ENCODE data around the gene UBE2QL1.

UBE2QL1 gene

GRCh38 chr5:6419340-6419852 lies 29.3 kb upstream of the UBE2QL1 start (continued):
- TF ChIP-seq ZNF112 (tag by site-specific recombination; IDR thresholded peaks at IDR 0.05), result no peak
- TF ChIP-seq ZNF24 (tag by site-specific recombination; IDR thresholded peaks at IDR 0.05), result peak; percentile 99
- TF ChIP-seq ZNF302 (tag by site-specific recombination; IDR thresholded peaks at IDR 0.05; ENCODE audit: low read depth), result no peak
- TF ChIP-seq, protein P1, sequence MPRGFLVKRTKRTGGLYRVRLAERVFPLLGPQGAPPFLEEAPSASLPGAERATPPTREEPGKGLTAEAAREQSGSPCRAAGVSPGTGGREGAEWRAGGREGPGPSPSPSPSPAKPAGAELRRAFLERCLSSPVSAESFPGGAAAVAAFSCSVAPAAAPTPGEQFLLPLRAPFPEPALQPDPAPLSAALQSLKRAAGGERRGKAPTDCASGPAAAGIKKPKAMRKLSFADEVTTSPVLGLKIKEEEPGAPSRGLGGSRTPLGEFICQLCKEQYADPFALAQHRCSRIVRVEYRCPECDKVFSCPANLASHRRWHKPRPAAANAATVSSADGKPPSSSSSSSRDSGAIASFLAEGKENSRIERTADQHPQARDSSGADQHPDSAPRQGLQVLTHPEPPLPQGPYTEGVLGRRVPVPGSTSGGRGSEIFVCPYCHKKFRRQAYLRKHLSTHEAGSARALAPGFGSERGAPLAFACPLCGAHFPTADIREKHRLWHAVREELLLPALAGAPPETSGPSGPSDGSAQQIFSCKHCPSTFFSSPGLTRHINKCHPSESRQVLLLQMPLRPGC (tag by site-specific recombination; IDR thresholded peaks at IDR 0.05), result peak; percentile 99
- TF ChIP-seq ZNF398 (tag by site-specific recombination; IDR thresholded peaks at IDR 0.05), result peak; percentile 53
- TF ChIP-seq, protein P2, sequence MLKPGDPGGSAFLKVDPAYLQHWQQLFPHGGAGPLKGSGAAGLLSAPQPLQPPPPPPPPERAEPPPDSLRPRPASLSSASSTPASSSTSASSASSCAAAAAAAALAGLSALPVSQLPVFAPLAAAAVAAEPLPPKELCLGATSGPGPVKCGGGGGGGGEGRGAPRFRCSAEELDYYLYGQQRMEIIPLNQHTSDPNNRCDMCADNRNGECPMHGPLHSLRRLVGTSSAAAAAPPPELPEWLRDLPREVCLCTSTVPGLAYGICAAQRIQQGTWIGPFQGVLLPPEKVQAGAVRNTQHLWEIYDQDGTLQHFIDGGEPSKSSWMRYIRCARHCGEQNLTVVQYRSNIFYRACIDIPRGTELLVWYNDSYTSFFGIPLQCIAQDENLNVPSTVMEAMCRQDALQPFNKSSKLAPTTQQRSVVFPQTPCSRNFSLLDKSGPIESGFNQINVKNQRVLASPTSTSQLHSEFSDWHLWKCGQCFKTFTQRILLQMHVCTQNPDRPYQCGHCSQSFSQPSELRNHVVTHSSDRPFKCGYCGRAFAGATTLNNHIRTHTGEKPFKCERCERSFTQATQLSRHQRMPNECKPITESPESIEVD (tag by site-specific recombination; IDR thresholded peaks at IDR 0.05), result peak; percentile 99
- TF ChIP-seq KLF8 (tag by site-specific recombination; IDR thresholded peaks at IDR 0.05), result peak; percentile 91
- TF ChIP-seq, protein P3, sequence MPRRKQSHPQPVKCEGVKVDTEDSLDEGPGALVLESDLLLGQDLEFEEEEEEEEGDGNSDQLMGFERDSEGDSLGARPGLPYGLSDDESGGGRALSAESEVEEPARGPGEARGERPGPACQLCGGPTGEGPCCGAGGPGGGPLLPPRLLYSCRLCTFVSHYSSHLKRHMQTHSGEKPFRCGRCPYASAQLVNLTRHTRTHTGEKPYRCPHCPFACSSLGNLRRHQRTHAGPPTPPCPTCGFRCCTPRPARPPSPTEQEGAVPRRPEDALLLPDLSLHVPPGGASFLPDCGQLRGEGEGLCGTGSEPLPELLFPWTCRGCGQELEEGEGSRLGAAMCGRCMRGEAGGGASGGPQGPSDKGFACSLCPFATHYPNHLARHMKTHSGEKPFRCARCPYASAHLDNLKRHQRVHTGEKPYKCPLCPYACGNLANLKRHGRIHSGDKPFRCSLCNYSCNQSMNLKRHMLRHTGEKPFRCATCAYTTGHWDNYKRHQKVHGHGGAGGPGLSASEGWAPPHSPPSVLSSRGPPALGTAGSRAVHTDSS (tag by site-specific recombination; IDR thresholded peaks at IDR 0.05), result 0 out of 2 replicates have a peak, but pooled peaks have one; percentile 34
- no peak for TF ChIP-seq ZSCAN5A (tag by site-specific recombination; IDR thresholded peaks at IDR 0.05)
- TF ChIP-seq, protein P4, sequence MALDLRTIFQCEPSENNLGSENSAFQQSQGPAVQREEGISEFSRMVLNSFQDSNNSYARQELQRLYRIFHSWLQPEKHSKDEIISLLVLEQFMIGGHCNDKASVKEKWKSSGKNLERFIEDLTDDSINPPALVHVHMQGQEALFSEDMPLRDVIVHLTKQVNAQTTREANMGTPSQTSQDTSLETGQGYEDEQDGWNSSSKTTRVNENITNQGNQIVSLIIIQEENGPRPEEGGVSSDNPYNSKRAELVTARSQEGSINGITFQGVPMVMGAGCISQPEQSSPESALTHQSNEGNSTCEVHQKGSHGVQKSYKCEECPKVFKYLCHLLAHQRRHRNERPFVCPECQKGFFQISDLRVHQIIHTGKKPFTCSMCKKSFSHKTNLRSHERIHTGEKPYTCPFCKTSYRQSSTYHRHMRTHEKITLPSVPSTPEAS (tag by site-specific recombination; IDR thresholded peaks at IDR 0.05), result 0 out of 2 replicates have a peak, but pooled peaks have one; percentile 49
- peak; percentile 99 for TF ChIP-seq BCL11A (tag by site-specific recombination; IDR thresholded peaks at IDR 0.05; ENCODE audit: low read depth)
- TF ChIP-seq ZNF843 (tag by site-specific recombination; IDR thresholded peaks at IDR 0.05), result peak; percentile 98

DNA sequence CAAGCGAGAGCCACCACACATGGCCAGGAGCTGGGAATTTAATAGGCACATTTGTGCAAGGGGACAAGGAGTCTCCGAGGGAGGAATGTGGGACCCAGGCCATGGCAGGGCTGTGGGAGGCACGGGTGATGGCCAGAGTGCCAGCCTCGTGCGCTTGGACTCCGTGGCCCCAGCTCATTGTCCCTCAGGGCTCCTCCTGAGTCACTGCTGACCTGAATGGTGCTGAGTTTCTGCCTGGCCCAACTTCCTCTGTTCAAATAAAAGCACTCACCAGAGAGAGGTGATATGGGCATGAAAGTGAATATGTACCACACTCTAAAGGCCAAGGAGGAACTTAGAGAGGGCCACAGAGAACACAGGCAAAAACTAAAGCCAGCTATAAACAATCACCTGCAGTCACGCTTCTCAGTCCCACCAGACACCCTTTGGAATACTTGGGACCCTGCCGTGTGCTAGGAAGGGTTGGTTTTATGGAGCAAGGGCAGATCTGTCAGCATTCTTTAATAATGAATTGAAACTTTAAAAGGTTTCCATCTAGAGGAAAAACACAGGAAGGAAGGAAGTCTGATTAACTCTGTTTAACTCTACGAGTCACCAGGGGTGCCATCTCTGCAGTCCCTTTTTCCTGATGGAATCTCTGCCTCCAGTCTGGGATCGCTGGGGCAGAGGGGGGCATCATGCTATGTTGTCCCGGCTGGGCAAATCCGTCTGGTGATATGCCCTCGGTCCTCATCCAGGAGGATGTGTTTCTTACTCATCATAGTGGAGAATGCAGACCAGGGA lies 25.1 kb upstream of the UBE2QL1 start:
- H3K36me3 ChIP-seq (ENCODE audit: control insufficient read depth in 2 of 2, insufficient read depth in 1 of 2, low read length in 2 of 2), result no peaks in the 10 kb centered on the region
- CTCF ChIA-PET, result interaction anchor here (2.4 kb wide), 1 partner anchor 12 kb away, joined by 16 read pairs; no protein-coding TSS in a partner anchor
- H3K4me1 ChIP-seq (ENCODE audit: control insufficient read depth, insufficient read depth, low read length), result peaks cover 11% of the 10 kb centered on the region
- no peak overlapping the region for H3K4me3 ChIP-seq (ENCODE audit: low read depth, low read length)
- no peak overlapping the region for H3K27ac ChIP-seq (ENCODE audit: extremely low read depth, low read depth, low read length)
- POLR2A ChIA-PET, result no interaction called here
- no peaks in the 10 kb centered on the region for H3K9me3 ChIP-seq (ENCODE audit: control insufficient read depth, insufficient read depth, low read depth, low read length)
- TF ChIP-seq ZNF335 (tag by site-specific recombination; conservative IDR thresholded peaks at IDR 0.05), result peak; percentile 60
- TF ChIP-seq MZF1 (tag by site-specific recombination; IDR thresholded peaks at IDR 0.05; ENCODE audit: borderline replicate concordance), result no peak

Measured in HEK293 (cell line).